HTR-8/SVneo (cell line): ENCODE data around the gene CCDC66.

Experiments used
- DNase-seq: peaks from one replicate; pipeline ENCODE4 v3.0.0; 2011; ENCODE audit warnings: low spot score, mixed read lengths; ENCODE audit not compliant: insufficient read length
- FAIRE-seq: peaks from 2 replicates; lab custom pipeline; 2011; peaks lifted over from hg19 to GRCh38; lab: Jason Lieb, UNC

CCDC66 gene

GRCh38 chr3:56620371-56620770 is 63.4 kb downstream of the CCDC66 start:
- DNase-seq = no peak
- FAIRE-seq = no peak

GRCh38 chr3:56621681-56622080 is 64.7 kb downstream of the CCDC66 start:
- DNase-seq = no peak
- FAIRE-seq = no peak

GRCh38 chr3:56622381-56622780 is 65.4 kb downstream of the CCDC66 start:
- FAIRE-seq (no peak), DNase-seq (no peak)

GRCh38 chr3:56624725-56625124 is 67.8 kb downstream of the CCDC66 start:
- no peak for DNase-seq
- FAIRE-seq = no peak

- no peak for FAIRE-seq
These were observed 72.1 kb downstream of the CCDC66 start for GRCh38 chr3:56629047-56629446.

GRCh38 chr3:56629451-56629850 is 72.5 kb downstream of the CCDC66 start:
- DNase-seq (no peak), FAIRE-seq (no peak)

More at GRCh38 chr3:56629047-56629446, 72.1 kb downstream of the CCDC66 start:
- no peak for DNase-seq

- no peak for FAIRE-seq
- DNase-seq = no peak
These were observed 74.0 kb downstream of the CCDC66 start for GRCh38 chr3:56630966-56631365.

- no peak for FAIRE-seq
- no peak for DNase-seq
These were observed 76.2 kb downstream of the CCDC66 start for GRCh38 chr3:56633181-56633580.

- DNase-seq = no peak
- FAIRE-seq = no peak
These were observed 76.9 kb downstream of the CCDC66 start for GRCh38 chr3:56633602-56634535.

- DNase-seq (no peak), FAIRE-seq (no peak)
These were observed 88.4 kb downstream of the CCDC66 start for GRCh38 chr3:56645407-56645806.

GRCh38 chr3:56654460-56654859 is 97.5 kb downstream of the CCDC66 start:
- FAIRE-seq (no peak), DNase-seq (no peak)

GRCh38 chr3:56655709-56656108 is 98.7 kb downstream of the CCDC66 start:
- no peak for DNase-seq
- no peak for FAIRE-seq

GRCh38 chr3:56664823-56665222 is 107.8 kb downstream of the CCDC66 start:
- no peak for FAIRE-seq
- no peak for DNase-seq

- no peak for DNase-seq
- no peak for FAIRE-seq
These were observed 111.1 kb downstream of the CCDC66 start for GRCh38 chr3:56667973-56668579.
